Colonic mucosa (tissue), 4 donors: ENCODE results near the gene RAD51B. TPM values are rescaled to one million over a fixed set of nuclear protein-coding genes. Genes with fewer than 3 reads are reported as not detected.

ENCODE experiments used
- DNase-seq: peaks from one replicate; pipeline ENCODE4 v3.0.0-alpha.2; 2020
- H3K27ac ChIP-seq: fragments of 200-600 bp; one replicate; pipeline ENCODE4 v1.8.0; 2021
- H3K27me3 ChIP-seq: fragments of 200-600 bp; one replicate; pipeline ENCODE4 v1.8.0; 2021
- H3K36me3 ChIP-seq: fragments of 200-600 bp; one replicate; pipeline ENCODE4 v1.8.0; 2021
- H3K4me1 ChIP-seq: fragments of 200-600 bp; one replicate; pipeline ENCODE4 v1.8.0; 2021; ENCODE audit warnings: mild to moderate bottlenecking
- H3K4me3 ChIP-seq: fragments of 200-600 bp; one replicate; pipeline ENCODE4 v1.8.0; 2021
- H3K9ac ChIP-seq, 2 donors: one replicate each; pipeline ENCODE4 v1.7.0; 2013; ENCODE audit warnings: control low read depth in 2 of 2, low read depth in 2 of 2, low read length in 2 of 2
- H3K9me3 ChIP-seq: fragments of 200-600 bp; one replicate; pipeline ENCODE4 v1.8.0; 2021
- CTCF ChIP-seq: fragments of 200-600 bp; IDR thresholded peaks from one replicate; pipeline ENCODE4 v1.8.0; 2022; ENCODE audit warnings: antibody characterized with exemption, mild to moderate bottlenecking
- intact Hi-C: fragments of 100-400 bp; cut with DNase I; formaldehyde crosslinking; loops from one replicate; pipeline ENCODE4 v1.14.1; 2022
- total RNA-seq, 2 donors: library from RNA; stranded (reverse); fragmentation: NEBNext Ultra II Directional in 1 of 2; extraction: Animal tissue kit (Norgen Biotek cat#: 25700) in 1 of 2; gene quantifications; one replicate each; pipeline ENCODE4 v1.2.1, GENCODE V29; 2021
- donor health status: healthy.
- donor health status: DM: no; HTN: no; CAD: no.
- donor health status: DM: no; HTN: no; CAD: no.

RAD51B gene
- total RNA-seq, 2 donors from 2014 or later, result 12.7 to 22.0 TPM

GRCh38 chr14:68557648-68558047, 738.1 kb downstream of the RAD51B start:
- Histone ChIP-seq H3K27me3 (no peaks in the 10 kb centered on the region), H3K4me1 (peaks cover 3% of the 10 kb centered on the region), H3K4me3 (no peak overlapping the region), H3K9ac (no peak overlapping the region), H3K36me3 (no peaks in the 10 kb centered on the region), H3K27ac (no peak overlapping the region), H3K9me3 (no peaks in the 10 kb centered on the region)
- no peak for DNase-seq
- TF ChIP-seq CTCF, result no peak
- intact Hi-C loops, result no loop called here

- H3K36me3 ChIP-seq, result no peaks in the 10 kb centered on the region
- peaks cover 3% of the 10 kb centered on the region for H3K4me1 ChIP-seq
- H3K9me3 ChIP-seq, result no peaks in the 10 kb centered on the region
- no peak overlapping the region for H3K9ac ChIP-seq
- intact Hi-C loops, result no loop called here
- no peak overlapping the region for H3K27ac ChIP-seq
- H3K4me3 ChIP-seq, result no peak overlapping the region
- H3K27me3 ChIP-seq, result no peaks in the 10 kb centered on the region
- no peak for TF ChIP-seq CTCF
- DNase-seq, result no peak
Measured at GRCh38 chr14:68558096-68558495, 738.5 kb downstream of the RAD51B start.

- Histone ChIP-seq H3K27me3 (no peaks in the 10 kb centered on the region), H3K27ac (no peak overlapping the region), H3K4me3 (no peak overlapping the region), H3K9me3 (no peaks in the 10 kb centered on the region), H3K4me1 (peaks cover 3% of the 10 kb centered on the region), H3K36me3 (no peaks in the 10 kb centered on the region), H3K9ac (no peak overlapping the region)
- no peak for TF ChIP-seq CTCF
- no peak for DNase-seq
- intact Hi-C loops, result no loop called here
Measured at GRCh38 chr14:68559949-68560348, 740.4 kb downstream of the RAD51B start.

GRCh38 chr14:68561531-68562007, 742.0 kb downstream of the RAD51B start:
- no peak for TF ChIP-seq CTCF
- Histone ChIP-seq H3K36me3 (no peaks in the 10 kb centered on the region), H3K4me3 (no peak overlapping the region), H3K9me3 (no peaks in the 10 kb centered on the region), H3K27me3 (no peaks in the 10 kb centered on the region), H3K27ac (no peak overlapping the region), H3K4me1 (no peaks in the 10 kb centered on the region), H3K9ac (no peak overlapping the region)
- DNase-seq, result no peak
- intact Hi-C loops, result no loop called here

GRCh38 chr14:68562911-68563250, 743.3 kb downstream of the RAD51B start:
- no peak for DNase-seq
- H3K9ac ChIP-seq, result no peak overlapping the region
- no peak overlapping the region for H3K27ac ChIP-seq
- intact Hi-C loops, result no loop called here
- no peaks in the 10 kb centered on the region for H3K27me3 ChIP-seq
- H3K4me1 ChIP-seq, result no peaks in the 10 kb centered on the region
- TF ChIP-seq CTCF, result no peak
- no peak overlapping the region for H3K4me3 ChIP-seq
- no peaks in the 10 kb centered on the region for H3K9me3 ChIP-seq
- no peaks in the 10 kb centered on the region for H3K36me3 ChIP-seq
